ENCODE measurements around the gene EPB42. TPM values are rescaled to one million over a fixed set of nuclear protein-coding genes. Genes with fewer than 3 reads are reported as not detected.

EPB42 gene
- total RNA-seq, 1 experiment from 2014 or later, result 0.10 TPM

DNA sequence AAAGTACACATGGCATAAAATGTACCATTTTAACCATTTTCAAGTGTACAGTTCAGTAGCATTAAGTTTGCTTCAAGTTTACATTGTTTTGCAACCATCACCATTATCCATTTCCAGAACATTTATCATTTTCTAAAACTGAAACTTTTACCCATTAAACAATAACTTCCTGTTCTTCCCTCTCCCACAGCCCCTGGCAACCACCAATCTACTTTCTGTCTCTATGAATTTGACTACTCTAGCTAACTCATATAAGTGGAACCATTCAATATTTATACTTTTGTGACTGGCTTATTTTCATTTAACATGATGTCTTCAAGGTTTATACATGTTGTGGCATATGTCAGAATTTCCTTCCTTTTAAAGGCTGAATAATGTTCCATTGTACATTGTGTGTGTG, 67.5 kb downstream of the EPB42 start:
- no peak for ATAC-seq
- BruUV-seq (replicated peaks), result no TSS peak

DNA sequence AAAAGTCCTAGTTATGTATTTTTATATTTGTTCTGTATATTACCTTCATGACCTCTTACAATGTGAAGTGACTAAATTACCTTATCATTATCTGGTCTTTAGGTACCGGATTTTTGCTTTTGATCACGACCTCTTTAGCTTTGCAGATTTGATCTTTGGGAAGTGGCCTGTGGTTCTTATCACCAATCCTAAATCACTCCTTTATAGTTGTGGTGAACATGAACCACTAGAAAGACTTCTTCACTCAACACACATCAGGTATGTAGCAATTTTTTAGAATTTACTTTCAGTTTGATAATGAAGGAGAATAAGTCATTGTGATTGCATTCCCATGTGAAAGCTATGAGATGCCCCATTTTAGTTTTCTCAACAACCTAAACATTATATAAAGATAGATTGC, 69.1 kb downstream of the EPB42 start:
- H3K4me1 ChIP-seq (ENCODE audit: control insufficient read depth, insufficient read depth, low read length), result no peaks in the 10 kb centered on the region
- no peak for DNase-seq (ENCODE audit: low read depth, low spot score)
- no peak overlapping the region for H3K27ac ChIP-seq (ENCODE audit: low read length)
- no peaks in the 10 kb centered on the region for H3K9me3 ChIP-seq (ENCODE audit: control insufficient read depth, insufficient read depth, low read depth, low read length)
- no peaks in the 10 kb centered on the region for H3K27me3 ChIP-seq (ENCODE audit: control insufficient read depth, insufficient read depth, low read length)
- no peak for ATAC-seq
- H3K36me3 ChIP-seq (ENCODE audit: control insufficient read depth, insufficient read depth, low read length), result peaks cover 11% of the 10 kb centered on the region; the same call in 1 of the 2 replicates
- intact Hi-C loops (cut with micrococcal nuclease; ENCODE audit: unreplicated experiment) (no loop called here), in situ Hi-C loops (cut with HindIII; ENCODE audit: low pct_unique_long_range_greater_than_20kb, low sequenced_read_pairs) (no loop called here)
- H3K4me3 ChIP-seq (ENCODE audit: low read depth in 2 of 2, low read length in 2 of 2), result no peak overlapping the region
- POLR2A ChIA-PET, result no interaction called here
- TF ChIP-seq TCF7L2 (IDR thresholded peaks at IDR 0.05; ENCODE audit: low read depth, low read length) (no peak), SIN3A (IDR thresholded peaks at IDR 0.05; ENCODE audit: borderline replicate concordance, insufficient read depth, low read depth, low read length) (no peak), POLR2AphosphoS5 (IDR thresholded peaks at IDR 0.05; ENCODE audit: low read depth, low read length) (no peak)
- TF ChIP-seq, protein P1, sequence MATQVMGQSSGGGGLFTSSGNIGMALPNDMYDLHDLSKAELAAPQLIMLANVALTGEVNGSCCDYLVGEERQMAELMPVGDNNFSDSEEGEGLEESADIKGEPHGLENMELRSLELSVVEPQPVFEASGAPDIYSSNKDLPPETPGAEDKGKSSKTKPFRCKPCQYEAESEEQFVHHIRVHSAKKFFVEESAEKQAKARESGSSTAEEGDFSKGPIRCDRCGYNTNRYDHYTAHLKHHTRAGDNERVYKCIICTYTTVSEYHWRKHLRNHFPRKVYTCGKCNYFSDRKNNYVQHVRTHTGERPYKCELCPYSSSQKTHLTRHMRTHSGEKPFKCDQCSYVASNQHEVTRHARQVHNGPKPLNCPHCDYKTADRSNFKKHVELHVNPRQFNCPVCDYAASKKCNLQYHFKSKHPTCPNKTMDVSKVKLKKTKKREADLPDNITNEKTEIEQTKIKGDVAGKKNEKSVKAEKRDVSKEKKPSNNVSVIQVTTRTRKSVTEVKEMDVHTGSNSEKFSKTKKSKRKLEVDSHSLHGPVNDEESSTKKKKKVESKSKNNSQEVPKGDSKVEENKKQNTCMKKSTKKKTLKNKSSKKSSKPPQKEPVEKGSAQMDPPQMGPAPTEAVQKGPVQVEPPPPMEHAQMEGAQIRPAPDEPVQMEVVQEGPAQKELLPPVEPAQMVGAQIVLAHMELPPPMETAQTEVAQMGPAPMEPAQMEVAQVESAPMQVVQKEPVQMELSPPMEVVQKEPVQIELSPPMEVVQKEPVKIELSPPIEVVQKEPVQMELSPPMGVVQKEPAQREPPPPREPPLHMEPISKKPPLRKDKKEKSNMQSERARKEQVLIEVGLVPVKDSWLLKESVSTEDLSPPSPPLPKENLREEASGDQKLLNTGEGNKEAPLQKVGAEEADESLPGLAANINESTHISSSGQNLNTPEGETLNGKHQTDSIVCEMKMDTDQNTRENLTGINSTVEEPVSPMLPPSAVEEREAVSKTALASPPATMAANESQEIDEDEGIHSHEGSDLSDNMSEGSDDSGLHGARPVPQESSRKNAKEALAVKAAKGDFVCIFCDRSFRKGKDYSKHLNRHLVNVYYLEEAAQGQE (IDR thresholded peaks at IDR 0.05; ENCODE audit: insufficient read depth in 1 of 2, low read depth in 2 of 2, low read length in 1 of 2), result no peak
- TF ChIP-seq, protein P2, sequence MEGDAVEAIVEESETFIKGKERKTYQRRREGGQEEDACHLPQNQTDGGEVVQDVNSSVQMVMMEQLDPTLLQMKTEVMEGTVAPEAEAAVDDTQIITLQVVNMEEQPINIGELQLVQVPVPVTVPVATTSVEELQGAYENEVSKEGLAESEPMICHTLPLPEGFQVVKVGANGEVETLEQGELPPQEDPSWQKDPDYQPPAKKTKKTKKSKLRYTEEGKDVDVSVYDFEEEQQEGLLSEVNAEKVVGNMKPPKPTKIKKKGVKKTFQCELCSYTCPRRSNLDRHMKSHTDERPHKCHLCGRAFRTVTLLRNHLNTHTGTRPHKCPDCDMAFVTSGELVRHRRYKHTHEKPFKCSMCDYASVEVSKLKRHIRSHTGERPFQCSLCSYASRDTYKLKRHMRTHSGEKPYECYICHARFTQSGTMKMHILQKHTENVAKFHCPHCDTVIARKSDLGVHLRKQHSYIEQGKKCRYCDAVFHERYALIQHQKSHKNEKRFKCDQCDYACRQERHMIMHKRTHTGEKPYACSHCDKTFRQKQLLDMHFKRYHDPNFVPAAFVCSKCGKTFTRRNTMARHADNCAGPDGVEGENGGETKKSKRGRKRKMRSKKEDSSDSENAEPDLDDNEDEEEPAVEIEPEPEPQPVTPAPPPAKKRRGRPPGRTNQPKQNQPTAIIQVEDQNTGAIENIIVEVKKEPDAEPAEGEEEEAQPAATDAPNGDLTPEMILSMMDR (IDR thresholded peaks at IDR 0.05), result no peak
- CTCF ChIA-PET, result no interaction called here
- BruUV-seq (replicated peaks), result no TSS peak

More for the DNA sequence above, 67.5 kb downstream of the EPB42 start:
- in situ Hi-C loops (cut with HindIII; ENCODE audit: low pct_unique_long_range_greater_than_20kb, low sequenced_read_pairs), result no loop called here
- peaks cover 11% of the 10 kb centered on the region; the same call in 1 of the 2 replicates for H3K36me3 ChIP-seq (ENCODE audit: control insufficient read depth, insufficient read depth, low read length)
- ChIA-PET CTCF (no interaction called here), POLR2A (no interaction called here)
- H3K4me3 ChIP-seq (ENCODE audit: low read depth in 2 of 2, low read length in 2 of 2), result no peak overlapping the region
- DNase-seq (ENCODE audit: low read depth, low spot score), result no peak
- intact Hi-C loops (cut with micrococcal nuclease; ENCODE audit: unreplicated experiment), result no loop called here
- no peaks in the 10 kb centered on the region for H3K4me1 ChIP-seq (ENCODE audit: control insufficient read depth, insufficient read depth, low read length)
- no peaks in the 10 kb centered on the region for H3K27me3 ChIP-seq (ENCODE audit: control insufficient read depth, insufficient read depth, low read length)
- no peak for TF ChIP-seq TCF7L2 (IDR thresholded peaks at IDR 0.05; ENCODE audit: low read depth, low read length)
- no peak for TF ChIP-seq POLR2AphosphoS5 (IDR thresholded peaks at IDR 0.05; ENCODE audit: low read depth, low read length)
- TF ChIP-seq SIN3A (IDR thresholded peaks at IDR 0.05; ENCODE audit: borderline replicate concordance, insufficient read depth, low read depth, low read length), result no peak
- TF ChIP-seq, protein P2 (IDR thresholded peaks at IDR 0.05), result no peak
- TF ChIP-seq, protein P1 (IDR thresholded peaks at IDR 0.05; ENCODE audit: insufficient read depth in 1 of 2, low read depth in 2 of 2, low read length in 1 of 2), result no peak
- H3K27ac ChIP-seq (ENCODE audit: low read length), result no peak overlapping the region
- H3K9me3 ChIP-seq (ENCODE audit: control insufficient read depth, insufficient read depth, low read depth, low read length), result no peaks in the 10 kb centered on the region
